Ovary (tissue), 3 donors: ENCODE results near the gene SLC29A1.

Experiments
- EP300 ChIP-seq: sonication (generic); formaldehyde crosslinking; IDR thresholded peaks from one replicate; pipeline ENCODE4 v1.6.1; 2017; ENCODE audit warnings: antibody characterized with exemption
- TF ChIP-seq, protein P1 (sequence below), 3 donors: fragments of 450-650 bp in 2 of 3; fragments of 200-600 bp in 1 of 3; IDR thresholded peaks; one replicate each; pipeline versions ENCODE4 v1.5.1 to v1.8.0; 2016 to 2022; ENCODE audit warnings: antibody characterized with exemption in 3 of 3, mild to moderate bottlenecking in 1 of 3
- donor health status: DM: no; HTN: no; CAD: no.

DNA sequence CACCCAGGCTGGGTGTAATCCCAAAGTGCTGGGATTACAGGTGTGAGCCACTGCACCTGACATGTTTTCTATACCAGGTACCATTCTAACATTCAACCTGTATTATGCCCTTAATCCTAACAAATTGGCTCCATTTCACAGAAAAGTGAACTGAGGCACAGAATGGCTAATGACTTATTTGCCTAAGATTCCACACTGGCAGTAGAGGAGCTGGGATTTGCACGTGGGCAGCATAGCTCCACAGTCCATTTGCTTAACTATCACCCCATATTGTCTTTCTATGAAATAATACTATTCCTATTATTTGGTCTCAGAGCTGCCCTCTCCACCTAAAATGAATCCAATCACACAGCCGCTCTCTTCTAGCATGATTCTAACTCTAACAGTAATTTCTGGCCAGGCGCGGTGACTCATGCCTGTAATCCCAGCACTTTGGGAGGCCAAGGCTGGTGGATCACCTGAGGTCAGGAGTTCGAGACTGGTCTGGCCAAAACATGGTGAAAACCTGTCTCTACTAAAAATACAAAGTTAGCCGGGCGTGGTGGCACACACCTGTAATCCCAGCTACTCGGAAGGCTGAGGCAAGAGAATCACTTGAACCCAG, 30.0 kb upstream of the SLC29A1 start:
- TF ChIP-seq, protein P1, sequence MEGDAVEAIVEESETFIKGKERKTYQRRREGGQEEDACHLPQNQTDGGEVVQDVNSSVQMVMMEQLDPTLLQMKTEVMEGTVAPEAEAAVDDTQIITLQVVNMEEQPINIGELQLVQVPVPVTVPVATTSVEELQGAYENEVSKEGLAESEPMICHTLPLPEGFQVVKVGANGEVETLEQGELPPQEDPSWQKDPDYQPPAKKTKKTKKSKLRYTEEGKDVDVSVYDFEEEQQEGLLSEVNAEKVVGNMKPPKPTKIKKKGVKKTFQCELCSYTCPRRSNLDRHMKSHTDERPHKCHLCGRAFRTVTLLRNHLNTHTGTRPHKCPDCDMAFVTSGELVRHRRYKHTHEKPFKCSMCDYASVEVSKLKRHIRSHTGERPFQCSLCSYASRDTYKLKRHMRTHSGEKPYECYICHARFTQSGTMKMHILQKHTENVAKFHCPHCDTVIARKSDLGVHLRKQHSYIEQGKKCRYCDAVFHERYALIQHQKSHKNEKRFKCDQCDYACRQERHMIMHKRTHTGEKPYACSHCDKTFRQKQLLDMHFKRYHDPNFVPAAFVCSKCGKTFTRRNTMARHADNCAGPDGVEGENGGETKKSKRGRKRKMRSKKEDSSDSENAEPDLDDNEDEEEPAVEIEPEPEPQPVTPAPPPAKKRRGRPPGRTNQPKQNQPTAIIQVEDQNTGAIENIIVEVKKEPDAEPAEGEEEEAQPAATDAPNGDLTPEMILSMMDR (IDR thresholded peaks at IDR 0.05) = no peak
- TF ChIP-seq EP300 = no peak
